IMR-90 (cell line): ENCODE measurements around the gene FOLH1. TPM values are rescaled to one million over a fixed set of nuclear protein-coding genes. Genes with fewer than 3 reads are reported as not detected.
"Not testable (repeated sequence)": the region's sequence is repeated elsewhere in the genome, so short reads cannot be mapped to it uniquely, and the experiment has no call there.

ENCODE experiments used
- ATAC-seq: fragments of 200-7000 bp; cut with Tn5 transposase; 2 replicates; pipeline ENCODE4 v1.9.1; 2020; ENCODE audit warnings: low read depth, mild to moderate bottlenecking, moderate library complexity
- BruUV-seq: library from RNA; stranded (reverse); fragments of 400-500 nt; replicated peaks from 2 replicates; lab custom pipeline; 2021; lab: Mats Ljungman, UMichigan
- CTCF ChIA-PET: fragments of 300-600 bp; formaldehyde crosslinking; extraction: SDS; loops from one replicate; lab custom pipeline; 2021; ENCODE audit warnings: antibody characterized with exemption; lab: Yijun Ruan, JAX
- POLR2A ChIA-PET: fragments of 300-600 bp; sonication (Branson Sonifier 250); formaldehyde crosslinking; loops from one replicate; lab custom pipeline; 2022; ENCODE audit warnings: antibody characterized with exemption; ENCODE audit not compliant: unreplicated experiment; lab: Charles Lee
- DNase-seq: peaks from one replicate; pipeline ENCODE4 v3.0.0; 2013
- H2AFZ ChIP-seq: replicated peaks from 2 replicates; pipeline ENCODE3; 2013; ENCODE audit warnings: low read length, mild to moderate bottlenecking; ENCODE audit not compliant: poor library complexity
- H2AK5ac ChIP-seq: 2 replicates; pipeline ENCODE4 v1.6.1; 2013; ENCODE audit warnings: low read depth, low read length, inconsistent platforms
- H2AK9ac ChIP-seq: replicated peaks from 2 replicates; pipeline ENCODE3; 2013; ENCODE audit warnings: mild to moderate bottlenecking, low read depth, low read length, moderate library complexity; ENCODE audit not compliant: poor library complexity
- H2BK120ac ChIP-seq: 2 replicates; pipeline ENCODE4 v1.6.1; 2013; ENCODE audit warnings: low read depth, low read length, inconsistent platforms
- H2BK15ac ChIP-seq: 3 replicates; pipeline ENCODE4 v1.6.1; 2013; ENCODE audit warnings: low read depth, low read length, inconsistent platforms
- H2BK20ac ChIP-seq: 2 replicates; pipeline ENCODE4 v1.6.1; 2013; ENCODE audit warnings: low read depth, mild to moderate bottlenecking, inconsistent platforms, low read length, moderate library complexity
- H2BK5ac ChIP-seq: 2 replicates; pipeline ENCODE4 v1.6.1; 2013; ENCODE audit warnings: mild to moderate bottlenecking, low read depth, low read length, inconsistent platforms; ENCODE audit not compliant: poor library complexity, severe bottlenecking
- H3K14ac ChIP-seq: replicated peaks from 2 replicates; pipeline ENCODE4 v1.6.1; 2013; ENCODE audit warnings: low read depth, low read length, inconsistent platforms
- H3K18ac ChIP-seq: 2 replicates; pipeline ENCODE4 v1.6.1; 2013; ENCODE audit warnings: low read depth, low read length, control low read depth
- H3K23ac ChIP-seq: 2 replicates; pipeline ENCODE4 v1.6.1; 2013; ENCODE audit warnings: low read depth, low read length, inconsistent platforms
- H3K27ac ChIP-seq: 2 replicates; pipeline ENCODE4 v1.5.1; 2013; ENCODE audit warnings: mild to moderate bottlenecking, control low read depth, low read length; ENCODE audit not compliant: insufficient read depth
- H3K27me3 ChIP-seq: 2 replicates; pipeline ENCODE4 v1.6.1; 2013; ENCODE audit warnings: low read length; ENCODE audit not compliant: control insufficient read depth, insufficient read depth
- H3K36me3 ChIP-seq: 2 replicates; pipeline ENCODE4 v1.6.1; 2013; ENCODE audit warnings: low read length, mixed read lengths; ENCODE audit not compliant: control insufficient read depth, insufficient read depth
- H3K4ac ChIP-seq: 2 replicates; pipeline ENCODE4 v1.6.1; 2013; ENCODE audit warnings: low read depth, low read length, inconsistent platforms
- H3K4me1 ChIP-seq: 2 replicates; pipeline ENCODE4 v1.6.1; 2013; ENCODE audit warnings: low read length, mixed read lengths; ENCODE audit not compliant: control insufficient read depth, insufficient read depth
- H3K4me2 ChIP-seq: 2 replicates; pipeline ENCODE4 v1.6.1; 2013; ENCODE audit warnings: low read depth, mild to moderate bottlenecking, control low read depth, low read length, moderate library complexity
- H3K4me3 ChIP-seq: 2 replicates; pipeline ENCODE4 v1.5.1; 2013; ENCODE audit warnings: low read depth, mild to moderate bottlenecking, control low read depth, low read length, moderate library complexity; ENCODE audit not compliant: insufficient read depth
- H3K56ac ChIP-seq: 2 replicates; pipeline ENCODE4 v1.6.1; 2013; ENCODE audit warnings: low read length, inconsistent platforms; ENCODE audit not compliant: insufficient read depth; ENCODE audit errors: extremely low read depth
- H3K79me1 ChIP-seq, 2 experiments: 2 replicates each; pipeline ENCODE4 v1.6.1; 2013; ENCODE audit warnings: low read length in 2 of 2, inconsistent platforms in 1 of 2, low read depth in 1 of 2
- H3K9ac ChIP-seq: 2 replicates; pipeline ENCODE4 v1.6.1; 2013; ENCODE audit warnings: low read depth, low read length, control low read depth
- H3K9me1 ChIP-seq: 2 replicates; pipeline ENCODE4 v1.6.1; 2013; ENCODE audit warnings: low read length, inconsistent platforms; ENCODE audit not compliant: insufficient read depth
- H3K9me3 ChIP-seq: 2 replicates; pipeline ENCODE4 v1.6.1; 2013; ENCODE audit warnings: low read length; ENCODE audit not compliant: control insufficient read depth, insufficient read depth
- H4K20me1 ChIP-seq: 2 replicates; pipeline ENCODE4 v1.6.1; 2013; ENCODE audit warnings: low read length, inconsistent platforms; ENCODE audit not compliant: insufficient read depth
- H4K5ac ChIP-seq: 2 replicates; pipeline ENCODE4 v1.6.1; 2013; ENCODE audit warnings: mild to moderate bottlenecking, low read depth, low read length, control low read depth
- H4K8ac ChIP-seq, 2 experiments: 2 replicates each; pipeline ENCODE4 v1.6.1; 2013; ENCODE audit warnings: low read depth in 2 of 2, low read length in 2 of 2, control low read depth in 1 of 2, inconsistent platforms in 1 of 2
- H4K91ac ChIP-seq: 2 replicates; pipeline ENCODE4 v1.6.1; 2013; ENCODE audit warnings: low read depth, low read length, inconsistent platforms; ENCODE audit not compliant: insufficient read depth
- WGBS, 2 experiments: methylation state at CpG; one replicate each; pipeline versions ENCODE4 v1.1.5 to v1.1.7; 2013; ENCODE audit warnings: missing lambda C conversion rate in 2 of 2; ENCODE audit not compliant: insufficient read length in 1 of 2; ENCODE audit errors: extremely low coverage in 2 of 2; 5-methylcytosine and 5-hydroxymethylcytosine counted together
- dilution Hi-C: fragments of 300-500 bp; cut with HindIII; formaldehyde crosslinking; loops from one replicate; pipeline ENCODE4 v1.14.3; 2018; ENCODE audit warnings: low sequenced_read_pairs; ENCODE audit not compliant: unreplicated experiment
- in situ Hi-C: fragments of 300-500 bp; cut with MboI; formaldehyde crosslinking; loops from 3 replicates; pipeline ENCODE4 v1.14.3; 2019; ENCODE audit warnings: low sequenced_read_pairs, inconsistent platforms, mixed read lengths
- intact Hi-C: fragments of 100-400 bp; cut with micrococcal nuclease; formaldehyde crosslinking; loops from 2 replicates; pipeline ENCODE4 v1.10.0; 2022
- polyA plus RNA-seq, 3 experiments: library from polyadenylated mRNA; depleted of rRNA; stranded (reverse); fragments of >200 nt; gene quantifications; 2 replicates each; pipeline ENCODE4 v1.2.3, GENCODE V29; 2012; ENCODE audit warnings: low replicate concordance in 1 of 3
- total RNA-seq: library from RNA; depleted of rRNA; stranded (reverse); fragments of >200 nt; gene quantifications from 2 replicates; pipeline ENCODE4 v1.2.3, GENCODE V29; 2012

The FOLH1 gene
- total and polyA plus RNA-seq, 2 of the 4 experiments (the other 2 are of a cell fraction), result not detected

GRCh38 chr11:49229136-49229535 is 20.7 kb upstream of the FOLH1 start:
- H4K8ac ChIP-seq, H3K27me3 ChIP-seq, H3K9me1 ChIP-seq, H3K4me1 ChIP-seq, H3K23ac ChIP-seq, H3K27ac ChIP-seq, H3K56ac ChIP-seq, H2BK15ac ChIP-seq, H2AK9ac ChIP-seq, intact Hi-C loops, H2AFZ ChIP-seq, H3K14ac ChIP-seq, dilution Hi-C loops, H3K36me3 ChIP-seq, H2BK120ac ChIP-seq, H3K4ac ChIP-seq, H4K91ac ChIP-seq, H4K20me1 ChIP-seq, DNase-seq, in situ Hi-C loops, H2AK5ac ChIP-seq, H3K9ac ChIP-seq, H2BK5ac ChIP-seq, ATAC-seq, H3K79me1 ChIP-seq, POLR2A ChIA-PET, H3K18ac ChIP-seq, H3K4me3 ChIP-seq, CTCF ChIA-PET, BruUV-seq, H3K9me3 ChIP-seq, H2BK20ac ChIP-seq, H4K5ac ChIP-seq, H3K4me2 ChIP-seq: not testable (repeated sequence)
- WGBS, 2 experiments, result no CpG with 5 or more reads among the region's 2 CpGs

GRCh38 chr11:49225255-49225785 is 16.9 kb upstream of the FOLH1 start:
- H3K9me3 ChIP-seq, H4K5ac ChIP-seq, H2AK9ac ChIP-seq, dilution Hi-C loops, H3K4me1 ChIP-seq, H3K9me1 ChIP-seq, H2BK20ac ChIP-seq, H3K56ac ChIP-seq, H2BK15ac ChIP-seq, H4K8ac ChIP-seq, in situ Hi-C loops, H3K23ac ChIP-seq, H3K4me2 ChIP-seq, ATAC-seq, BruUV-seq, H2BK5ac ChIP-seq, H4K91ac ChIP-seq, CTCF ChIA-PET, DNase-seq, H2BK120ac ChIP-seq, POLR2A ChIA-PET, H2AFZ ChIP-seq, H3K18ac ChIP-seq, H4K20me1 ChIP-seq, H3K4ac ChIP-seq, H3K36me3 ChIP-seq, H3K14ac ChIP-seq, intact Hi-C loops, H3K27me3 ChIP-seq, H3K79me1 ChIP-seq, H3K27ac ChIP-seq, H2AK5ac ChIP-seq, H3K4me3 ChIP-seq, H3K9ac ChIP-seq: not testable (repeated sequence)
- WGBS, 2 experiments, result no CpG with 5 or more reads among the region's 8 CpGs
